Body of pancreas (tissue), 4 donors: ENCODE measurements around the gene DPYSL4. TPM values are rescaled to one million over a fixed set of nuclear protein-coding genes. Genes with fewer than 3 reads are reported as not detected.

Experiments used
- ATAC-seq: fragments of 150-250 bp; one replicate; pipeline ENCODE4 v1.9.1; 2016
- DNase-seq, 4 donors: peaks; one replicate each; pipeline ENCODE4 v3.0.0-alpha.2; 2019
- H3K27ac ChIP-seq, 4 donors: fragments of 200-600 bp; sonication (generic); 1 replicate in 3 of 4; 2 replicates in 1 of 4; pipeline versions ENCODE4 v1.5.1 to v1.6.1; 2016 to 2019; ENCODE audit warnings: mild to moderate bottlenecking in 1 of 4, mixed read lengths in 1 of 4, moderate library complexity in 1 of 4
- H3K27me3 ChIP-seq, 2 donors: fragments of 200-600 bp; sonication (generic); one replicate each; pipeline ENCODE4 v1.6.0; 2016; ENCODE audit warnings: mild to moderate bottlenecking in 1 of 2
- H3K36me3 ChIP-seq, 2 donors: fragments of 200-600 bp; sonication (generic); replicated peaks in 1 of 2; 2 replicates each; pipeline ENCODE4 v1.5.1; 2016; ENCODE audit warnings: low read depth in 2 of 2; ENCODE audit not compliant: insufficient read depth in 1 of 2
- H3K4me1 ChIP-seq: fragments of 200-600 bp; sonication (generic); one replicate; pipeline ENCODE4 v1.6.0; 2016
- H3K4me3 ChIP-seq, 2 donors: fragments of 200-600 bp; sonication (generic); 1 replicate in 1 of 2; 2 replicates in 1 of 2; pipeline ENCODE4 v1.5.1; 2016 to 2019
- H3K9me3 ChIP-seq, 3 donors: fragments of 200-600 bp; sonication (generic); 1 replicate in 2 of 3; 2 replicates in 1 of 3; pipeline ENCODE4 v1.5.1; 2016
- POLR2A ChIP-seq, 3 donors: fragments of 450-650 bp; IDR thresholded peaks; one replicate each; pipeline ENCODE4 v1.6.1; 2016; ENCODE audit warnings: antibody characterized with exemption in 3 of 3, mild to moderate bottlenecking in 2 of 3
- WGBS, 2 donors: methylation state at CpG; one replicate each; pipeline ENCODE4 v1.1.5; 2017; 5-methylcytosine and 5-hydroxymethylcytosine counted together
- intact Hi-C: fragments of 100-400 bp; cut with DNase I; formaldehyde crosslinking; loops from one replicate; pipeline ENCODE4 v1.15.1; 2023
- total RNA-seq, 2 donors: library from RNA; depleted of rRNA; stranded (reverse); fragments of >200 nt; gene quantifications; one replicate each; pipeline ENCODE4 v1.1.0, GENCODE V29; 2016
- TF ChIP-seq, protein P1 (sequence below), 7 experiments: fragments of 450-650 bp in 4 of 7; fragments of 200-600 bp in 3 of 7; sonication (generic) in 3 of 7; IDR thresholded peaks; one replicate each; pipeline ENCODE4 v1.5.1; 2016 to 2019; ENCODE audit warnings: antibody characterized with exemption in 7 of 7

DPYSL4 gene
- total RNA-seq, 2 donors from 2014 or later, result 0.52 TPM; not detected in 1

DNA sequence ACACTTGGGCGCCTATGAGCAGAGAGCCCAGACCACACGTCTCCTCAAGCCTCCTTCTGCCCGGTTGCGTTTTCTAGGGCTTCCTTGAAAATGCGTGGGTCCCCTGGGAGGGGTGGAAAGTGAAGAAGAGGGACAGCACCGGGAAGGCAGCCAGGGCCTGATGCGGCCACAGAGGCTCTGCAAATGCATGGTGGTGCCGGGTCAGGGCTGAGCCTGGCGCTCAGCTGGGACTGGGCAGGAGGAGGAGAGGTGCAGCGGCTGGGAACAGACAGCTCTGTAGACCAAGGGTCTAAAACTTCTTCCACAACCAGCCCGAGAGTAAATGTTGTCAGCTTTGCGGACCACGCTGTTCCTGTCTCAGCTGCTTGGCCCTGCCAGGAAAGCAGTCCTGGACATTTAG is 1.6 kb downstream of the DPYSL4 start:
- Histone ChIP-seq H3K27ac (no peak overlapping the region), H3K27me3 (peaks cover 0 to 28% of the 10 kb centered on the region in 2 donors), H3K4me1 (peaks cover 23% of the 10 kb centered on the region), H3K36me3 (no peaks in the 10 kb centered on the region), H3K4me3 (no peak overlapping the region), H3K9me3 (no peaks in the 10 kb centered on the region)
- no peak for TF ChIP-seq POLR2A (IDR thresholded peaks at IDR 0.05)
- TF ChIP-seq, protein P1, sequence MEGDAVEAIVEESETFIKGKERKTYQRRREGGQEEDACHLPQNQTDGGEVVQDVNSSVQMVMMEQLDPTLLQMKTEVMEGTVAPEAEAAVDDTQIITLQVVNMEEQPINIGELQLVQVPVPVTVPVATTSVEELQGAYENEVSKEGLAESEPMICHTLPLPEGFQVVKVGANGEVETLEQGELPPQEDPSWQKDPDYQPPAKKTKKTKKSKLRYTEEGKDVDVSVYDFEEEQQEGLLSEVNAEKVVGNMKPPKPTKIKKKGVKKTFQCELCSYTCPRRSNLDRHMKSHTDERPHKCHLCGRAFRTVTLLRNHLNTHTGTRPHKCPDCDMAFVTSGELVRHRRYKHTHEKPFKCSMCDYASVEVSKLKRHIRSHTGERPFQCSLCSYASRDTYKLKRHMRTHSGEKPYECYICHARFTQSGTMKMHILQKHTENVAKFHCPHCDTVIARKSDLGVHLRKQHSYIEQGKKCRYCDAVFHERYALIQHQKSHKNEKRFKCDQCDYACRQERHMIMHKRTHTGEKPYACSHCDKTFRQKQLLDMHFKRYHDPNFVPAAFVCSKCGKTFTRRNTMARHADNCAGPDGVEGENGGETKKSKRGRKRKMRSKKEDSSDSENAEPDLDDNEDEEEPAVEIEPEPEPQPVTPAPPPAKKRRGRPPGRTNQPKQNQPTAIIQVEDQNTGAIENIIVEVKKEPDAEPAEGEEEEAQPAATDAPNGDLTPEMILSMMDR (IDR thresholded peaks at IDR 0.05), result no peak
- DNase-seq (no peak), ATAC-seq (no peak)
- 52 to 59% methylated on average over 13 of the region's 13 CpGs for WGBS, 2 donors
- intact Hi-C loops, result no loop called here

DNA sequence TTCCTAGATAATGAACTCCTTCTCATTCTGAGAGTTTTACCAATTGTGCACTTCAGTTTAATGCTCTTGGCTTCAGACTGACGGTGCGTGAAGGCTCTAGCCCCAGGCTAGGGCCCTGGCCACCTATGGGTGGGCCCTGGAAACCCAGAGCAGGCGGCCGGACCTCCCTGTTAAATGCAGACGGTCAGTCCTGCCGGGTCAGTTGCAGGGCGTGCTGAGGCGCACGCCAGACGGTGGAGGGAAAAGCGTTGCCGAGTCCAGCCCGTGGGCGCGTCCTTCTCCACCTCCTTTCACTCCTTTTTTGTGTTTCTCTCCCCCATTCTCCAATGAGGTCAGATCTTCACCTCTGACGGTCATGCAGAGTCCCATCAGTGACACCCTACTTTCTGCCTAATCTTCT is 2.3 kb downstream of the DPYSL4 start:
- peaks cover 23% of the 10 kb centered on the region for H3K4me1 ChIP-seq
- WGBS, 2 donors, result 86 to 88% methylated on average over 2 to 16 of the region's 16 CpGs
- no peak for TF ChIP-seq POLR2A (IDR thresholded peaks at IDR 0.05)
- TF ChIP-seq, protein P1 (IDR thresholded peaks at IDR 0.05), result no peak
- no peaks in the 10 kb centered on the region for H3K9me3 ChIP-seq
- no peaks in the 10 kb centered on the region for H3K36me3 ChIP-seq
- intact Hi-C loops, result no loop called here
- H3K4me3 ChIP-seq, result no peak overlapping the region
- no peak overlapping the region for H3K27ac ChIP-seq
- peaks cover 0 to 28% of the 10 kb centered on the region in 2 donors for H3K27me3 ChIP-seq
- ATAC-seq (no peak), DNase-seq (no peak)

DNA sequence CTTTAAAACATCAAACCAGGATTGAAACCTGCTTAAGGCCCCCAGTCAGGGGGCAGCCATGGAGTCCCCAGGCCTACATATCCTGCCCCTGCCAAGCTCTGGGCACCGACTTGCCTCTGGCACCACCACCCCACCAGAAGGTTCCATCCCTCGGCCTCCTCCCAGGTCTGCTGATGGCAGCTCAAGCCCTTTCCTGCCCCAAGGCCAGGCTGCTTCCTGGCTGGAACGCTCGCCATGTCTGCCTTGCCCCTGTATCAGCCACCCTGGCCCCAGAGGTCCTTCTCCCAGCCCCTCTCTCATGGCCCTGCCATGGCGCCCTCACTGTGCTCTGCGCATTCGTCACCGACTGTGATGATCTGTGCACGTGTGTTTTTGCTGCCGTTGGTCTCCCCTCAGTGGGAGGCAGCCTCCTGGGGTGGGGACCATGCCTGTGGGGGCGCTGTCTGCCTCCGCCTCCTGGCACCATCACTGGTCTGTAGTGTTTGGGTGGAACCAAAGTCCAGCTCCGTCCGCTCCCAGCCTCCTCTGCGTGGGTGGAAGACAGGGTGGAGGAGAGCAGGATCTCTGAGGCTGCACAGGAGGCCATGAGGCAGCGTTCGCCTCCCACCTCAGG is 3.2 kb downstream of the DPYSL4 start:
- ATAC-seq (no peak), DNase-seq (no peak)
- Histone ChIP-seq H3K36me3 (no peaks in the 10 kb centered on the region), H3K4me1 (peaks cover 23% of the 10 kb centered on the region), H3K27me3 (peaks cover 0 to 26% of the 10 kb centered on the region in 2 donors), H3K9me3 (no peaks in the 10 kb centered on the region), H3K27ac (no peak overlapping the region), H3K4me3 (no peak overlapping the region)
- no peak for TF ChIP-seq POLR2A (IDR thresholded peaks at IDR 0.05)
- TF ChIP-seq, protein P1 (IDR thresholded peaks at IDR 0.05), result no peak
- WGBS, 2 donors, result 75 to 90% methylated on average over 12 to 17 of the region's 17 CpGs
- intact Hi-C loops, result no loop called here

DNA sequence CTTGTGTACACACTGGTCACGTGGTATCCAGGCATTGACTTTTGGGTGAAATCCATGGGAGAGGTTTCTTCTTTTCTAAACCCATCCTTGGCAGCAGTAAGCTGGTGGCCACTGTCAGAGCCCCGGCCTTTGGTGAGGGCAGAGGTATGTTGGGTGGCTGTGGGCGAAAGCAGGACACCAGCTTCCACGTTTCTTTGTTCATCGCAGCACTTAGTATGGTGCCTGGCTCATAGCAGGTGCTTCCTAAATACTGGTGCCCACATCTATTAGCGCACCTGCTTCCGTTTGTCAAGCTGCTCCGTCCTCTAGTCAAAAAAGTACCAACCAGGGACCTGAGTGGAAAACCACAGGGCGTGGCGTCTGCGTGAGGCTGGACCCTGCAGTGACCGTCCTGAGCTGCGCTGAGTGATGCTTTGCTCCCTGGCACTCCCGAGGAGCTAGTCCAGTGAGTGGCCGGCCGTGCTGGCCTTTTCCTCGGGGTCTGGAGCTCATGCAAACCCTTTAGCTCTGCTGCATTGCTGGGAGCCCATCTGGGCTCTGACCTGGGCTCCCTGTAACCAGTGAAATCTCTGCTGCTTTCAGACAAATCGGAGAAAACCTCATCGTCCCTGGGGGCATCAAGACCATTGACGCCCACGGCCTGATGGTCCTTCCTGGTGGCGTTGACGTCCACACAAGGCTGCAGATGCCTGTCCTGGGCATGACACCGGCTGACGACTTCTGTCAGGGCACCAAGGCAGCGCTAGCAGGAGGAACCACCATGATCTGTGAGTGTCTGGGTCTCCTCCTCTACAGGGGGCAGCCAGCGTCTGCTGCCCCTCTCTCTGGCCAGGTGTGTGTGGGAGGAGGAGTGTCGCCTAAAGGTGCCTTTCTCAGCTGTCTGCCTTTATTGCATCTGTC is 5.6 kb downstream of the DPYSL4 start:
- intact Hi-C loops, result no loop called here
- H3K9me3 ChIP-seq, result no peaks in the 10 kb centered on the region
- no peak overlapping the region for H3K4me3 ChIP-seq
- no peak overlapping the region for H3K27ac ChIP-seq
- no peak for DNase-seq
- H3K36me3 ChIP-seq, result no peaks in the 10 kb centered on the region
- 80 to 81% methylated on average over 14 to 28 of the region's 28 CpGs for WGBS, 2 donors
- peaks cover 5% of the 10 kb centered on the region for H3K4me1 ChIP-seq
- no peak for TF ChIP-seq POLR2A (IDR thresholded peaks at IDR 0.05)
- TF ChIP-seq, protein P1 (IDR thresholded peaks at IDR 0.05), result no peak
- H3K27me3 ChIP-seq, result peaks cover 0 to 6% of the 10 kb centered on the region in 2 donors
- no peak for ATAC-seq
